Suprapubic skin (tissue), 4 donors: ENCODE measurements around the gene MAP4. TPM values are rescaled to one million over a fixed set of nuclear protein-coding genes. Genes with fewer than 3 reads are reported as not detected.

Experiments used
- DNase-seq, 2 donors: peaks; one replicate each; pipeline ENCODE4 v3.0.0-alpha.2; 2019; ENCODE audit warnings: low spot score in 2 of 2
- H3K27ac ChIP-seq: fragments of 200-600 bp; sonication (generic); one replicate; pipeline ENCODE4 v1.5.1; 2019
- H3K27me3 ChIP-seq: fragments of 200-600 bp; sonication (generic); one replicate; pipeline ENCODE4 v1.5.1; 2019
- H3K36me3 ChIP-seq: fragments of 200-600 bp; sonication (generic); one replicate; pipeline ENCODE4 v1.5.1; 2019
- H3K4me1 ChIP-seq: fragments of 200-600 bp; sonication (generic); one replicate; pipeline ENCODE4 v1.5.1; 2019
- H3K4me3 ChIP-seq: fragments of 200-600 bp; sonication (generic); one replicate; pipeline ENCODE4 v1.5.1; 2019; ENCODE audit warnings: mild to moderate bottlenecking
- H3K9me3 ChIP-seq: fragments of 200-600 bp; sonication (generic); one replicate; pipeline ENCODE4 v1.5.1; 2019
- EP300 ChIP-seq: sonication (generic); formaldehyde crosslinking; IDR thresholded peaks from one replicate; pipeline ENCODE4 v1.6.1; 2017; ENCODE audit warnings: antibody characterized with exemption
- POLR2A ChIP-seq, 2 donors: fragments of 450-650 bp; IDR thresholded peaks; one replicate each; pipeline ENCODE4 v1.6.1; 2017; ENCODE audit warnings: antibody characterized with exemption in 2 of 2, mild to moderate bottlenecking in 2 of 2, moderate library complexity in 2 of 2
- POLR2AphosphoS5 ChIP-seq, 3 donors: sonication (generic); formaldehyde crosslinking; IDR thresholded peaks; one replicate each; pipeline ENCODE4 v1.6.1; 2017; ENCODE audit warnings: antibody characterized with exemption in 3 of 3
- WGBS: methylation state at CpG from one replicate; pipeline ENCODE4 v1.1.5; 2018; 5-methylcytosine and 5-hydroxymethylcytosine counted together
- total RNA-seq, 4 donors: library from RNA; depleted of rRNA; stranded (reverse); fragments of >200 nt; gene quantifications; one replicate each; pipeline ENCODE4 v1.1.0, GENCODE V29; 2016
- TF ChIP-seq, protein P1 (sequence below), 2 donors: fragments of 200-600 bp in 1 of 2; fragments of 450-650 bp in 1 of 2; sonication (generic) in 1 of 2; IDR thresholded peaks; one replicate each; pipeline ENCODE4 v1.5.1; 2016 to 2019; ENCODE audit warnings: antibody characterized with exemption in 2 of 2, mild to moderate bottlenecking in 1 of 2, moderate library complexity in 1 of 2

The MAP4 gene
- total RNA-seq, 4 donors from 2014 or later = 132 to 162 (median 144) TPM

DNA sequence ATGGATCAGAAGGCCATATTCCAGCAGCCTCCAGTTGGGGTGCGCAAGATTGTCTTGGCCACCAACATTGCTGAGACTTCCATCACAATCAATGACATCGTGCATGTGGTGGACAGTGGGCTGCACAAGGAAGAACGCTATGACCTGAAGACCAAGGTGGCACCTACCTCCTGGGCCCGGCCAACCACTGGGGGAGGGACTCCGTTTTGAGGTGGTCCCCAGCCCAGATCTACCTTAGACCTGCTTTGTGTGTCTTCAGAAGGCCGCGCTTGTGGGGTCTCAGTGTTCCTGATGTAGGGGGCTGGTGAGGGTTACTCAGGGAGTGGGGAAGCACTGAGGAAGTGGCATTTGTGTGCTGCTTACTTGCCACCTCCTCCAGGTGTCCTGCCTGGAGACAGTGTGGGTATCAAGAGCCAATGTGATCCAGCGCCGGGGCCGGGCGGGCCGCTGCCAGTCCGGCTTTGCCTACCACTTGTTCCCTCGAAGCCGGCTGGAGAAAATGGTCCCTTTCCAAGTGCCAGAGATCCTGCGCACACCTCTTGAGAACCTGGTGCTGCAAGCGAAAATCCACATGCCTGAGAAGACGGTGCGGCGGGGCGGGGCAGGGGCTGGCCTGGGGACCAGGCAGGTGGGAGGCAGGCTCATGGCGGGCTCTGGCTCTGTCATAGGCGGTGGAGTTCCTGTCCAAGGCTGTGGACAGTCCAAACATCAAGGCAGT lies 168.3 kb downstream of the MAP4 start:
- H3K4me1 ChIP-seq = no peaks in the 10 kb centered on the region
- TF ChIP-seq POLR2A (IDR thresholded peaks at IDR 0.05) (no peak), POLR2AphosphoS5 (IDR thresholded peaks at IDR 0.05) (no peak)
- TF ChIP-seq, protein P1, sequence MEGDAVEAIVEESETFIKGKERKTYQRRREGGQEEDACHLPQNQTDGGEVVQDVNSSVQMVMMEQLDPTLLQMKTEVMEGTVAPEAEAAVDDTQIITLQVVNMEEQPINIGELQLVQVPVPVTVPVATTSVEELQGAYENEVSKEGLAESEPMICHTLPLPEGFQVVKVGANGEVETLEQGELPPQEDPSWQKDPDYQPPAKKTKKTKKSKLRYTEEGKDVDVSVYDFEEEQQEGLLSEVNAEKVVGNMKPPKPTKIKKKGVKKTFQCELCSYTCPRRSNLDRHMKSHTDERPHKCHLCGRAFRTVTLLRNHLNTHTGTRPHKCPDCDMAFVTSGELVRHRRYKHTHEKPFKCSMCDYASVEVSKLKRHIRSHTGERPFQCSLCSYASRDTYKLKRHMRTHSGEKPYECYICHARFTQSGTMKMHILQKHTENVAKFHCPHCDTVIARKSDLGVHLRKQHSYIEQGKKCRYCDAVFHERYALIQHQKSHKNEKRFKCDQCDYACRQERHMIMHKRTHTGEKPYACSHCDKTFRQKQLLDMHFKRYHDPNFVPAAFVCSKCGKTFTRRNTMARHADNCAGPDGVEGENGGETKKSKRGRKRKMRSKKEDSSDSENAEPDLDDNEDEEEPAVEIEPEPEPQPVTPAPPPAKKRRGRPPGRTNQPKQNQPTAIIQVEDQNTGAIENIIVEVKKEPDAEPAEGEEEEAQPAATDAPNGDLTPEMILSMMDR (IDR thresholded peaks at IDR 0.05) = no peak
- H3K4me3 ChIP-seq = no peak overlapping the region
- peaks cover 100% of the 10 kb centered on the region for H3K36me3 ChIP-seq
- WGBS = 91% methylated on average over 16 of the region's 23 CpGs
- no peak for DNase-seq
- no peak overlapping the region for H3K27ac ChIP-seq
- H3K27me3 ChIP-seq = no peaks in the 10 kb centered on the region
- H3K9me3 ChIP-seq = no peaks in the 10 kb centered on the region

DNA sequence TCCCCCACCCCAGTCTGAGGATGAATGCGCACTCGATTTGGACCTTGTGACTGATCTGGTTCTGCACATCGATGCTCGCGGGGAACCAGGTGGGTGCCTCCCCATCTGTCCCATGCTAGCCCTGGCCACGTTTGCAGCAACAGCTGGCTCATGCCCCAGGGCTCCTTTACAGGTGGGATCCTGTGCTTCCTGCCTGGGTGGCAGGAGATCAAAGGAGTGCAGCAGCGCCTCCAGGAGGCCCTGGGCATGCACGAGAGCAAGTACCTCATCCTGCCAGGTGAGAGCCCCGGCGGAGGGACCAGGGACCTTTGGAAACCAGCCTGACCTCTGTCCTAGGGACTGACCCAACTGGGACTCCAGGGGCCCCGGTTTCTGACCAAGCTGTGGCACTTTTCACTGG lies 169.0 kb downstream of the MAP4 start:
- TF ChIP-seq POLR2AphosphoS5 (IDR thresholded peaks at IDR 0.05) (no peak), POLR2A (IDR thresholded peaks at IDR 0.05) (no peak), EP300 (no peak)
- TF ChIP-seq, protein P1 (IDR thresholded peaks at IDR 0.05) = no peak
- Histone ChIP-seq H3K27me3 (no peaks in the 10 kb centered on the region), H3K36me3 (peaks cover 100% of the 10 kb centered on the region), H3K9me3 (no peaks in the 10 kb centered on the region), H3K4me3 (no peak overlapping the region), H3K4me1 (no peaks in the 10 kb centered on the region), H3K27ac (no peak overlapping the region)
- no peak for DNase-seq
- WGBS = 88% methylated on average over 8 of the region's 11 CpGs

DNA sequence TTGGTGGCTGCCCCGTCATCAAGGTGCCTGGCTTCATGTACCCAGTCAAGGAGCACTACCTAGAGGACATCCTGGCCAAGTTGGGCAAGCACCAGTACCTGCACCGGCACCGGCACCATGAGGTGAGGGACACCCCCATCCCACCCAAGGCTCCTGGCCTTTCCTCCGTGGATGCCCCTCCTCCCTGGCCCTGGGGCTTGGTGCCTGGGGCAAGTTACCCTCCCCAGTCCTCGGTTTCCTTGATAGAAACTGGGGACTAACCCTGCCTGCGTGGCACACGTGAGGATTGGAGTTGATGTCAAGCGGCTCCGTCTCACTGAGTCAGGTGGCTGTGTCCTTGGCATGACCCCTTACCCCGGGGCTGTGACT lies 169.4 kb downstream of the MAP4 start:
- Histone ChIP-seq H3K27me3 (no peaks in the 10 kb centered on the region), H3K27ac (no peak overlapping the region), H3K4me3 (no peak overlapping the region), H3K9me3 (no peaks in the 10 kb centered on the region), H3K36me3 (peaks cover 100% of the 10 kb centered on the region), H3K4me1 (no peaks in the 10 kb centered on the region)
- DNase-seq = no peak
- no peak for TF ChIP-seq POLR2AphosphoS5 (IDR thresholded peaks at IDR 0.05)
- TF ChIP-seq, protein P1 (IDR thresholded peaks at IDR 0.05) = no peak
- TF ChIP-seq POLR2A (IDR thresholded peaks at IDR 0.05) = no peak
- no peak for TF ChIP-seq EP300
- WGBS = no CpG with 5 or more reads among the region's 10 CpGs

DNA sequence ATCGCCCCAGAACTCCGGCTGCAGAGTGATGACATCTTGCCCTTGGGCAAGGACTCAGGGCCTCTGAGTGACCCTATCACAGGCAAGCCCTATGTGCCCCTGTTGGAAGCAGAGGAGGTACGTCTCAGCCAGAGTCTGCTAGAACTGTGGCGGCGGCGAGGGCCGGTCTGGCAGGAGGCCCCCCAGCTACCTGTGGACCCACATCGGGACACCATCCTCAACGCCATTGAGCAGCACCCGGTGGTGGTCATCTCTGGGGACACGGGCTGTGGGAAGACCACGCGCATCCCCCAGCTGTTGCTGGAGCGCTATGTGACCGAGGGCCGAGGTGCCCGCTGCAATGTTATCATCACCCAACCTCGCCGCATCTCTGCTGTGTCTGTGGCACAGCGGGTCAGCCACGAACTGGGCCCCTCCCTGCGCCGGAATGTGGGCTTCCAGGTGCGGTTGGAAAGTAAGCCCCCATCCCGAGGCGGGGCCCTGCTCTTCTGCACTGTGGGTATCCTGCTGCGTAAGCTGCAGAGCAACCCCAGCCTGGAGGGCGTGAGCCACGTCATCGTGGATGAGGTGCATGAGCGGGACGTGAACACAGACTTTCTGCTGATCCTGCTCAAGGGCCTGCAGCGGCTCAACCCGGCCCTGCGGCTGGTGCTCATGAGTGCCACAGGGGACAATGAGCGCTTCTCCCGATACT lies 169.9 kb downstream of the MAP4 start:
- TF ChIP-seq POLR2AphosphoS5 (IDR thresholded peaks at IDR 0.05) (no peak), EP300 (no peak), POLR2A (IDR thresholded peaks at IDR 0.05) (no peak)
- TF ChIP-seq, protein P1 (IDR thresholded peaks at IDR 0.05) = no peak
- H3K4me3 ChIP-seq = no peak overlapping the region
- DNase-seq = no peak
- H3K4me1 ChIP-seq = no peaks in the 10 kb centered on the region
- H3K27ac ChIP-seq = no peak overlapping the region
- H3K9me3 ChIP-seq = no peaks in the 10 kb centered on the region
- H3K27me3 ChIP-seq = no peaks in the 10 kb centered on the region
- 100% methylated on average over 1 of the region's 37 CpGs for WGBS
- H3K36me3 ChIP-seq = peaks cover 100% of the 10 kb centered on the region

DNA sequence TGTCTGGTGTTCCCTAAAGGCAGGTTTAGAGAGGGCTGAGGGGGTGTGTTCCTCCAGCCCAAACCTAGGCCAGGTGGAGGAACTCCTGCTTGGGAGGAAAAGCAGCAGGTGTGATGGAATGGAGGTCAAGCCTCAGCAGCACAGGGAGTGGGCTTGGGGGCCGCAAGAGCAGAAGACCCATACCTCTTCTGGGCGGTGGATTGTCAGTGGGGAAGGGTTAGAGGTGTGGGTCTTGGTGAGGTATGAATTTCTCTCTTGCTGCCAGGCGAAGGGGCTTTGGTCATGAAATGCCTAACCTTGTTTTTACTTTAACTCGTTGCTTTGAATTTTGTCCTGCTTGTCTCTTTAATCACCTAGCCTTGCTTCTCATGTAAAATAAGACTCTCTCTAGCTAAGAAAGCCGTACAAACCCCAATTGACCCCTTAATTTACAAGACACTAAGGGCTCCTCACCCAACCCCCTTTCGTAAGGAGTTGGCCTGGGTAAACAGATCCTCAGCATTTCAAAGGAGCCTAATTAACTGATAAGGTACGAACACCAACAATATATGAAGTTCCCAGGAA lies 174.3 kb downstream of the MAP4 start:
- Histone ChIP-seq H3K4me1 (no peaks in the 10 kb centered on the region), H3K4me3 (no peak overlapping the region), H3K27me3 (no peaks in the 10 kb centered on the region), H3K27ac (no peak overlapping the region), H3K36me3 (peaks cover 98% of the 10 kb centered on the region), H3K9me3 (no peaks in the 10 kb centered on the region)
- TF ChIP-seq, protein P1 (IDR thresholded peaks at IDR 0.05) = no peak
- TF ChIP-seq POLR2A (IDR thresholded peaks at IDR 0.05) (no peak), POLR2AphosphoS5 (IDR thresholded peaks at IDR 0.05) (no peak), EP300 (no peak)
- 90% methylated on average over 7 of the region's 7 CpGs for WGBS
- no peak for DNase-seq
